ENCODE data around the gene TNFSF11. TPM values are rescaled to one million over a fixed set of nuclear protein-coding genes. Genes with fewer than 3 reads are reported as not detected.
"Not testable (repeated sequence)": the region's sequence is repeated elsewhere in the genome, so short reads cannot be mapped to it uniquely, and the experiment has no call there.

TNFSF11 gene
- total RNA-seq, 1 donor from 2014 or later = 0.21 TPM

GRCh38 chr13:42559057-42559456 lies 14.9 kb upstream of the TNFSF11 start:
- H3K4me1 Mint-ChIP-seq (ENCODE audit: unreplicated experiment) = peaks cover 2% of the 10 kb centered on the region
- no peak for DNase-seq (ENCODE audit: low spot score)

GRCh38 chr13:42559573-42560218 lies 14.3 kb upstream of the TNFSF11 start:
- DNase-seq (ENCODE audit: low spot score); H3K4me3 Mint-ChIP-seq (ENCODE audit: unreplicated experiment); H3K27me3 Mint-ChIP-seq (ENCODE audit: unreplicated experiment); H3K9me3 Mint-ChIP-seq (ENCODE audit: unreplicated experiment); H3K36me3 Mint-ChIP-seq (ENCODE audit: low read depth, unreplicated experiment); H3K4me1 Mint-ChIP-seq (ENCODE audit: unreplicated experiment); H3K27ac Mint-ChIP-seq (ENCODE audit: unreplicated experiment): not testable (repeated sequence)

More at GRCh38 chr13:42559057-42559456, 14.9 kb upstream of the TNFSF11 start:
- H3K27me3 Mint-ChIP-seq (ENCODE audit: unreplicated experiment) = peaks cover 6% of the 10 kb centered on the region
- no peak overlapping the region for H3K27ac Mint-ChIP-seq (ENCODE audit: unreplicated experiment)
- no peak for TF ChIP-seq CTCF (IDR thresholded peaks at IDR 0.05; ENCODE audit: unreplicated experiment)
- H3K9me3 Mint-ChIP-seq (ENCODE audit: unreplicated experiment) = no peaks in the 10 kb centered on the region
- H3K36me3 Mint-ChIP-seq (ENCODE audit: low read depth, unreplicated experiment) = peaks cover 8% of the 10 kb centered on the region
- H3K4me3 Mint-ChIP-seq (ENCODE audit: unreplicated experiment) = no peak overlapping the region

GRCh38 chr13:42560320-42560719 lies 13.6 kb upstream of the TNFSF11 start:
- not testable (repeated sequence) for H3K4me3 Mint-ChIP-seq (ENCODE audit: unreplicated experiment); H3K27ac Mint-ChIP-seq (ENCODE audit: unreplicated experiment); H3K36me3 Mint-ChIP-seq (ENCODE audit: low read depth, unreplicated experiment)

GRCh38 chr13:42561752-42562467 lies 12.0 kb upstream of the TNFSF11 start:
- Mint-ChIP-seq H3K27ac (ENCODE audit: unreplicated experiment) (no peak overlapping the region), H3K36me3 (ENCODE audit: low read depth, unreplicated experiment) (peaks cover 8% of the 10 kb centered on the region)

More at GRCh38 chr13:42560320-42560719, 13.6 kb upstream of the TNFSF11 start:
- H3K4me1 Mint-ChIP-seq (ENCODE audit: unreplicated experiment); H3K27me3 Mint-ChIP-seq (ENCODE audit: unreplicated experiment); H3K9me3 Mint-ChIP-seq (ENCODE audit: unreplicated experiment); DNase-seq (ENCODE audit: low spot score): not testable (repeated sequence)

GRCh38 chr13:42567906-42568305 lies 6.0 kb upstream of the TNFSF11 start:
- Mint-ChIP-seq H3K4me1 (ENCODE audit: unreplicated experiment) (no peaks in the 10 kb centered on the region), H3K27ac (ENCODE audit: unreplicated experiment) (no peak overlapping the region), H3K36me3 (ENCODE audit: low read depth, unreplicated experiment) (peaks cover 4% of the 10 kb centered on the region), H3K27me3 (ENCODE audit: unreplicated experiment) (peaks cover 5% of the 10 kb centered on the region), H3K9me3 (ENCODE audit: unreplicated experiment) (no peaks in the 10 kb centered on the region), H3K4me3 (ENCODE audit: unreplicated experiment) (no peak overlapping the region)
- no peak for DNase-seq (ENCODE audit: low spot score)
- TF ChIP-seq CTCF (IDR thresholded peaks at IDR 0.05; ENCODE audit: unreplicated experiment) = no peak

More at GRCh38 chr13:42561752-42562467, 12.0 kb upstream of the TNFSF11 start:
- Mint-ChIP-seq H3K27me3 (ENCODE audit: unreplicated experiment) (peaks cover 8% of the 10 kb centered on the region), H3K4me3 (ENCODE audit: unreplicated experiment) (no peak overlapping the region), H3K4me1 (ENCODE audit: unreplicated experiment) (peaks cover 2% of the 10 kb centered on the region), H3K9me3 (ENCODE audit: unreplicated experiment) (no peaks in the 10 kb centered on the region)
- DNase-seq (ENCODE audit: low spot score) = no peak
- TF ChIP-seq CTCF (IDR thresholded peaks at IDR 0.05; ENCODE audit: unreplicated experiment) = no peak

All from endothelial cell (in vitro differentiated cells).